Measurements from ENCODE around the gene RCC2.

- no peak for TF ChIP-seq CTCF (IDR thresholded peaks at IDR 0.05 in 4 of 5, conservative IDR thresholded peaks at IDR 0.05 in 1 of 5)
- TF ChIP-seq POLR2A (IDR thresholded peaks at IDR 0.05) = no peak
These were observed 2.9 kb downstream of the RCC2 start for GRCh38 chr1:17436380-17437174.

Data from gastrocnemius medialis (tissue), 4 donors.